ENCODE data around the gene ARHGEF37. TPM values are rescaled to one million over a fixed set of nuclear protein-coding genes. Genes with fewer than 3 reads are reported as not detected.

The ARHGEF37 gene
- total and polyA plus RNA-seq, 2 of the 8 experiments (the other 6 are each of a cell fraction or from before 2014, with no cell fraction given): 0.21 to 0.48 TPM

DNA sequence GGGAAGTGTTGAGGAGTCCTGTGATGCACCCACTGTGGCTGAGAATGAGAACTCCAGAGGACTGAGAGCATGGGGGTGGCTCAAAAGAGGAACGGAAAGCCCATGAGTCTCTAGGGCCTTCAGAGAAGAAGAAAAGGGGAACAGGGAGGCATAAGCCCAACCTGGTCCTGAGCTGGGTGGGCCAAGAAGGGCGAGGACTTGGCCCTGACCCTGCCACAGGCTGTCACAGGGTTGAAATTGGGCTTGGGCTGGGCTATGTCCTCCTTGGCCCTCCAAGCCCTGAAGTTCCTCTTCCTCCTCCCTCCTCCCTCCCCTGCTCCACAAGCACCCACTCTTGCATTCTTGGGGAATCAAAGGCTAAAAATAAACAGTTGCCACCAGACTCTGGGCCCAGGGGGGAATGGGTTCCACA is 99.5 kb downstream of the ARHGEF37 start (continued):
- TF ChIP-seq ZNF274 (IDR thresholded peaks at IDR 0.05; ENCODE audit: borderline replicate concordance, extremely low read depth, low read length): no peak
